Measurements from ENCODE around the gene NALCN.

Gene NALCN

DNA sequence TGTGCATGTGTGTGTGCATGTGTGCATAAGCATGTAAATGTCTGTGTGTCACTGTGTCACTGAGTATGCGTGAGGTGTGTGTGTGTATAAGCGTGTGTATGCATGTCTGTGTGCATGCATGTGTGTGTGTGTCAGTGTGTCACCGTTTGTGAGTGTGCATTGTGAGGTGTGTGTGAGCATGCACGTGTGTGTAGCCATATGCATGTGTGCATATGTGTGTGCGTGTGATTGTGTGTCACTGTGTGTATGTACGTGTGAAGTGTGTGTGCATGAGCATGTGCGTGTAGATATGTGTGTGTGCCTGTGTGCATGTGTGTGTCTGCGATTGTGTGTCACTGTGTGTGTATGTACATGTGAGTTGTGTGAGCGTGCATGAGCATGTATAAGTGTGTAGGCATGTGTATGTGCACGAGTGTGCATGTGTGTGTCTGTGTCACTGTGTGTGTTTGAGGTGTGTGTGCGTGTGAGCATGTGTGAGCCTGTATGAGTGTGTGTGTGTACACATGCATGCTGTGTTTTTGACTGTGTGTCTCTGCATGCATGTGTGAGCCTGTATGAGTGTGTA lies 144.5 kb downstream of the NALCN start:
- no peak for DNase-seq

DNA sequence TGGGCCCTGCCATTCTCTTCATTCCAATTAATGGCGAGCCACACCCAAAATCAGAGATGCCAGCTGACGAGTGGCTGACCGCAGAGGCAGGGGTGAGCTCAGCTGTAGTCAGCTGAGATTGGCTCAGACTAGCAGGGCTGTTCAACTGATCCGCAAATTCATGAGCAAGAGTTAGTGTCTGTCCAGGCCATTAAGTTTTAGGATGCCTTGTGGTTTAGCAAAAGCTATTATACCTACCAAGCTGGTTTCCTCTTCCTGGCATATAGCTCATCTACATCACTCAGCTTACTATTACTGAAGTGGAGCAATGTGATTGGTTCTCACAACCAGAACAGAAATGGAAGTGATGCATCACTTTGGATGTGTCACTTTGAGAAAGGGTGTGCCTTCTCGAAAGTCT lies 148.7 kb downstream of the NALCN start:
- no peak for DNase-seq

DNA sequence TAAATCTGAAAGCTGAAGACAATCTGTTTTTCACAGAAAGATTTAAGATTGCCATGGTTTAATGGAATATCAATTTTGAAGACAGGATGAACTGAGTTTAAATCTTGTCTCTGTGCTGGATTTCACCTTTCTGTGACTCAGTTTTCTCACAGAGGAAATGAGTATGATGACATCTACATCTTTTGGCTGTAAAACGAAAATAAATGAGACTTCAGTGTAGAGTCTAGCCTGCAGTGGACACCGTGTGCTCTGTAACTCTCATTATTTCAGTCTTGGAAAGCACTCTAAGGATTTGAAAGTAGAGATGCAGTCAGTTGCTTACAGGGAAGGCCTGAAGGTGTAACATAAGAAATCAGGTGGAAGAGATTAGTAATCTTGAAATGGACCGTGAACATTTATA lies 150.4 kb downstream of the NALCN start:
- DNase-seq: no peak

DNA sequence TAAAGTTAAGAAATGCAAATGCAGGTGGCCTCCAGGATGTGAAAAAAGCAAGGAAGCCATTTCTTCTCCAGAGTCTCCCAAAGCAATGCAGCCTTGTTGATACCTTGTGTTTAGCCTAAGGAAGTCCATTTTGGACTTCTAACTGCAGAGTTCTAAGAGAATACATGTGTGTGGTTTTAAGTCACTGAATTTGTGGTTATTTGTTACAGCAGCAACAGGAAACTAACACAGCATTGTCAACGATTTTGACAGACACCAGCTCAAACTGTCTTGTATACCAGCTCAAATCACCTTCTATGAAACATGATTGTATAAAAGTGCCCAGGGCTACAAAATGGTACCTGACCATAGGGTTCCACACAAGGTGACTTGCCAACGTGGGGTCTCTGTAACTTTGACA lies 151.4 kb downstream of the NALCN start:
- no peak for DNase-seq

DNA sequence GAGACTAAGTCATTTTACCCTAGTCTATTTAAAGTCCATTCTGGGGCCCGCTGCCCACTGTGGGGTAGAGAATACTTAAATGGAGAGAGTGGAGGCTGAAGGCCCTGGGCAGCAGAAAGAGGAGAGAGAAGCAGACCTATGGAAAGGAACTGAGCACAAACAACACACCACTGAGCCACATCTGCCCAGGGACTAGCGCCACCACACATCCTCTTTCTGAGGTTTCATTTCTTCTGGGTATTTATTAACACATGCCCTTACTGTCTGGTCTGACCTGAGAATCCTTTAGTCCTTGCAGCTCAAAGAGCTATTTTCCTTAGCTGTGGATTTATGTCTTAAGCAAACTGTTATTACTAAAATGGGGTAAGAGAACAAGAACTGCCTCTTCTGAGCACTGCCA lies 154.0 kb downstream of the NALCN start:
- no peak for DNase-seq

DNA sequence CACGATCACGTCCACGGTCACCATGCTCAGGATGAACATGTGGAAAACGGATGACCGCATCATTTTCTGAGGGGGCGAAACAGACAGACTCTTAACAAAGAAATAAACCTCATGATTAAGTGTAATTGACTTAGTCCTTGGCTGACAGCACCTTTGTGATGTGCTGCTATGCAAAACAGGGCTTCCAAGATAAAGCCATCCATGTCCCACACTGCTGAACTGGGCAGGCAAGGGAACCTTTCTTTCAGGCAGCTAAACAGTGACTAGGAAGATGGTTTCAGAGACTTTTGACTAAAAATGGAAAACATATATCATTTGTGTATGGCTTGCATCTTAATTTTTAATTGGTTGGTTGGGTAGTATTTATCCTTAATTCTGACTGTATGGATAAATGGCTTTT lies 157.8 kb downstream of the NALCN start:
- DNase-seq: no peak

DNA sequence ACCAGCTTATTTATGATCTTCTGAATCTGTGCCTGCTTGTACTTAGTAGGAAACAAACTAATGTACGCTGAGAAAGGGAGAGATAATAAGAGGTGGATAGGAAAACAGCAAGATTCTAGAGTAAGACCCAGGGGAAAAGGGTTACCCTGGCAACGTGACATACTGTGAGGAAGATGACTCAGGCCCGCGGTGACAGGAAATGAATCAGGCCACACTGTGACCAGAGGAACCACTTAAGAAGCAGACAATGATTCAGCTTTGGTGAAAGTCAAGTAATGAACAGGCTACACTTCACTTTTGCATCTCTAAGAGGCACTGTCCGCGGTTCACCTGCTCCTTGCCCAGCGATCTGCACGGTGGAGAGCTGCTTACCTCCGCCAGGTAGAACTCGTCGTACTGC lies 158.2 kb downstream of the NALCN start:
- peak; percentile 59 for DNase-seq

DNA sequence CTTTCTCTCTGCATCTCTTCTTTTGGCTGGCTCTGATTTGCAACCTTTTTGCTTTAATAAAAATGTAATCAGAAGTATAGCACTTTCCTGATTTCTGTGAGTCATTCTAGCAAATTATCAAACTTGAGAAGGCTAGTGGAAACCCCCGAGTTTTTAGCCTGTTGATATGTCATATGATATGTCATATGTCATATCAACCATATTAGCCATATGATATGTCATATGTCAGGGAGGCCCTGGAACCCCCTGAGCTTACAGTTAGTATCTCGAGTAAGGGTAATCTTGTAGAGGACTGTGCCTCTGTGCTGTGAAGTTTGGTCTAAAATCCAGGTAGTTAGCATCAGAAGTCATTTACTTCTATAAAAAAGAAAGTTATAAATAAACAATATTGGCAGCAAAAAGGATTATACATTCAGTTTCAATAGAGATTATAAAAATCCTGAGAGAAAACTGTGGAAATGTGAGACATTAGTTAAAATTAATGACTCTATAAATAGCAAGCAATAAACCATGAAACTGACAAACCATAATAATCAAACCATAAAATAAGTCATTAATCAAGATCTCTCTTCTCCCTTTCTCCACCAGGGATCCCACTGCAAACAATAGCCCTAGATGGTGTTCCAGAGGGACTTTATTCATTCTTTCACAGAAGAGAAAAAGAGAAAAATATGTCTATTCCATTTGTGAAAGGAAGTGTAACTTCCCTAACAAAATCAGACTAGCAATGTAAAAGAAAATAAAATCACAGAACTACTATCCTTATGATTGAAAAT lies 167.4 kb downstream of the NALCN start:
- no peak for DNase-seq

DNA sequence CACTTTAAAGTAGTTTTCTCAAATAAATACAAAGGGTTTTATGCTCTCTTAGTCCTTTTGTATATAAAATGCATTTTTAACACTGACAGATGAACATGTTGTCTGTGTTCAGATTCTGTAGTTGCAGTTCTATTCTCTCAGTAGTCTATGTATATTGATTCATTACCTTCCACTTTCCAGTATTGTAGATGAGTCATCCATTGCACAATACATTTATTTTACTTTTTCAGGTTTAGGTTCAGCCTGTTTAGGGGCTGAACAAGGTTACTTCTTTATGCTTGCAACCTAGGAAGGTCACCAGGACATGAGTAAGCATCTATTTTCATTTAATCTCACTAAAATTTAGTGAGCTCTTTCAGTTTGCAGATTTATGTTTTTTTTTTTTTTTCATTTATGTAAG lies 173.6 kb downstream of the NALCN start:
- DNase-seq: no peak

DNA sequence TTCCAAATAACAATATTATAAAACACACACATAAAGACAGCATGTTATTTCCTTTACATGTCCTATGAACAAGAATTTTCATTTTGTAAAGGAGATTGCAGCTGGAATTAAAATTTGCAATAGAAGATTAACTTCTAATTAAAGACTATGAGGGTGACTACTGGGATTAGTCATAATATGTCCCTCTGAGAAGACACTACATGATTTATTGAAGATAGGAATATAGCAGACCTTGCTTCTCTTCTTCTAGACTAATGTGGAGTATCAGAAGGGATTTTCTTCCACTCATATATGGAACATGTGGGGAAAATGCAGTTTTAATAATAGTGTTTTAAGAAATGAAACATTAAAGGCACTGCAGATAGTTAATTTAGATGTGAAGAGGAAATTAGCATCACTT lies 177.8 kb downstream of the NALCN start:
- no peak for DNase-seq

DNA sequence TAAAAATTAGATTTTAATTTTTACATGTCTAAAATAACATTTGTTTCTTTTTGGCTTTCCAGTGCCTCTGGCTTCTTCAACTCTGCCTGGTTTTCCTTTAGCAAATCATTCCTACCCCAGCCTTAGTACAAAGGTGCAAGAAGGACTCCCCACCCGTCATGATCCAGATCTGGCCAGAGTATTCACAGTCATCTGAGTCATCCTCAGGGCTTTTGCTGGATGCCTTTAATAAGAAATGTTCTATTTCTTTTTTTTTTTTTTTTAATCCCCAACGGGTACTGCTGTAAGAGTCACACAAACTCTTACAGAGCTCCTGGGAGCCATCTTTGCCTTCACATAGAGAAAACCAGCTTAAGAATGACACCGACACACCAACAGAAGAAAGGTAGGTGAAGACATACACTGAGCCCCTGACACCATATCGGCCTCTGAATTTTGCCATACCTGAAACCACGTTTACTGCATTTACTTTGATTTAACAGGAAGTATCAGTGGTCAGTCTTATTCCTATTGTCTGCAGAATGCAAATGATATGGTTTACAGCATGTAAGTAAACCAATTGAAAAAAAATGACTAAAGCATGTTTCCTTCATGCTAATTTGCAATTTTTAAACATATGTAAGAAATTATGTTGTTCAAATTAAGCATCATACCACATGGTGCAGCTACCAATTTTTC lies 184.4 kb downstream of the NALCN start:
- no peak for DNase-seq

DNA sequence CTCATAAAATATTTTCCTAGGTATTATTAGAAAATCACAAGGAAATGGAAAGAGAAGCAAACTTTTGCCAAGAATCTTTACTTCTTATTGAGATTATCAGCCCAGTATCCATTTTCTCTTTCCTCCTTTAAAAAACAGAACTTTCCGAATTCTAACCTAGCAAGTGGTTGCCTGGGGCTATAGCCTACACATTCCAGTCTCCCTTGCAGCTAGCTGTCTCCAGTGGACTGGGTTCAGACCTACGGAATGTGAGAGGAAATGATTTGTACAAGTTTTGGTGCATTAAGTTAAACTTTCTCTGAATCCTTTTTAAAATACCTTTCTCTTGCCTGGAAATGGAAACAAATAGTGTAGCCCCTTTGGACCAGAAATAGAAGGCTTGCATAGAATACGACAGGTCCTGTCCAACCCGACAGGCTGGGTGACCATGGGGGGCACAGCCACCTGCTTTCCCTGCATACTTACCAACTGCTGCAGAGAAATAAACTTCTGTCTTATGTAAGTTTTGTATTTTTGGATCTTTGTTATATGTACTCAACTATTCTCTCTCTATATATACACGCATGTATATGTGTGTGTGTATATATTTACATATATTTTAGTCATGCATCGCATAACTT lies 185.9 kb downstream of the NALCN start:
- DNase-seq: no peak

DNA sequence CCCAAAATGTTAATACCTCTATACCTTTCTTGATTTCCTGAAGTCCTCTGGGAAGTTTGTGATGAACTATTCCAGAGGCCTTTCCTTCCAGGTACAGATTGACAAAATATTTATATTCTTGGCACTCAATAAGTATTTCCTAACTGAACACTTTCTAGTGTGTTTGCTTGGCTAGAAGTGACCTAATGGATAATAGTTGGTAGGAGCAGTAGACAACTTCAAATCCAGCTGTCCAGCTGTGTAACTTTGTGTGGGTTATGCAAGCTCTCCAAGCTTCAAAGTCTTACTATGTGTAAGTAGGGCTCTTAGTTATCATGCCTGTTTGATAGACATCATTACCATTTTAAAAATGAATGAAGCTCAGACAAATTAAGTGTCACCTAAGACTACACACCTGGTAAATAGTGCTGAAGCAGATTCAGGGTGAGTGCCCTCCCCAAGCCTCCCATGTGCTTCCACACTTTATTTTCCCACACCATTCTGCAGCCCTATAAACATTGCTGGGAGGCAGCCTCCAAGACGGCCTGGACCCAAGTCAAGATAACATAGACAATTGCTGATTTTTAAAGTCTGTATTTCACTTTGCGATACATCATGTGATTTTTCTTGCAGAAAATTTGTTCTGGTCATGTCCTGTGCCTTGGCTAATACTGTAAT lies 196.6 kb downstream of the NALCN start:
- no peak for DNase-seq

DNA sequence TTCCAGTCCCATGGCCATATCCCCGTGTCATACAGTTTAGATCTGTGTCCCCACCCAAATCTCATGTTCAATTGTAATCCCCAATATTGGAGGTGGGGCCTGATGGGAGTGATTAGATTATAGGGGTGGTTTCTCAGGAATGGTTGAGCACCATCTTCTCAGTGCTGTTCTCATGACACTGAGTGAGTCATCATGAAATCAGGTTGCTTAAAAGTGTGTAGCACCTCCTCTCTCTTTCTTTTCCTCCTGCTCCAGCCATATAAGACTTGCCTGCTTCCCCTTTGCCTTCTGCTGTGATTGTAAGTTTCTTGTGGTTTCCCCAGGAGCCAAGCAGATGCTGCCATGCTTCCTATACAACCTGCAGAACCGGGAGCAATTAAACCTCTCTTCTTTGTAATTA lies 197.8 kb downstream of the NALCN start:
- DNase-seq: no peak

DNA sequence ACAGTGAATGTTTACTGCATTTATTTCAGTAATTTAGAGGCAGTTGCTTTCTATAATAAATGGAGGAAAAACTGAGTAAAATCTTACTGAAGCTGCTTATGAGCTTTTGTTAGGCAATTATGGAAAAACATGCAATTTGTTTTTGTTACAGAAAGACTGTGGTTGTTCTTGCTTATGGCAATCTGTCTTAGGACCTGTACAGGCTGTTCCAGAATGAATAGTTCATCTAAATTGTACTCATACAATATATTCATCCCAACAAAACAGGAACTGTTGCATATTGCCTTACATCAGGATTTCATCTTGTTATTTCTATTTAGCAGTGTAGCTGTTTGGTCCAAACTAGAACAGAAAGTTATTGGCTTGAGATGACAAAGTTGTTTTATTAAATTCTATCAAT lies 199.2 kb downstream of the NALCN start:
- DNase-seq: no peak

DNA sequence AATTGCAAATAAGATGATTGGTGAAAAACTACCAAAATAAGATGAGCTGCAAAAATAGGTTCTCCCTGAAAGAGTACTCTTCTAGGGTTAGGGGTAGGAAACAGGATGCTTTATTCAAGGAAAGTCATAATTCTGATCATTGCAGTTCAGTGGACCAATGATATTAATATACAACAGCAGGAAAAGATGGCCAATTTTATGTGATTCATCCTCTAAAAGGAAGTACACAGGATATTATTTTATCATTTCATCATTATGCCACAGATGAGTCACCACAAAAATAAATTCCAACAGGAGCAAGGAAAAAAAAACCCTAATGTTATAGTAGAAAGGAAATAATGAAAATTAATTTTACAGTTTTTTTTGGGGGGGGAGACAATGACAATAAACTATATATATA lies 205.0 kb downstream of the NALCN start:
- no peak for DNase-seq

DNA sequence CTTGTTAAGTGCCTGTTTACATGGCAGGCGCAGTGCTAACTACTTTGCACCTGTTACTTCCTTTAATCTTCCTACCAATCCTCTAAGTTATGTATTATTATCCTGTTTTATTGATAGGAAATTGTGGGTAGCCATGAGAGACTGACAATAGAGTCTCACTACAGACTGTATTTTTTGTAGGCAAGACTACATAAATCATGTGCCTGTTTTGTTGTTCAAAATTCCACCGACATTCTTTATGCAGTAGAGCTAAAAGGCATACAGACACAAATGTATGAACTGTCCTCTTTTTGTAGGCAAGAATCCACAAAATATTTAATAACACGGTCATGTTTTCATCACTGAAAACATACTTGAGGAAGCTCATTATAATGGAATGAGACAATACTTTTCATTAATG lies 205.5 kb downstream of the NALCN start:
- no peak for DNase-seq

DNA sequence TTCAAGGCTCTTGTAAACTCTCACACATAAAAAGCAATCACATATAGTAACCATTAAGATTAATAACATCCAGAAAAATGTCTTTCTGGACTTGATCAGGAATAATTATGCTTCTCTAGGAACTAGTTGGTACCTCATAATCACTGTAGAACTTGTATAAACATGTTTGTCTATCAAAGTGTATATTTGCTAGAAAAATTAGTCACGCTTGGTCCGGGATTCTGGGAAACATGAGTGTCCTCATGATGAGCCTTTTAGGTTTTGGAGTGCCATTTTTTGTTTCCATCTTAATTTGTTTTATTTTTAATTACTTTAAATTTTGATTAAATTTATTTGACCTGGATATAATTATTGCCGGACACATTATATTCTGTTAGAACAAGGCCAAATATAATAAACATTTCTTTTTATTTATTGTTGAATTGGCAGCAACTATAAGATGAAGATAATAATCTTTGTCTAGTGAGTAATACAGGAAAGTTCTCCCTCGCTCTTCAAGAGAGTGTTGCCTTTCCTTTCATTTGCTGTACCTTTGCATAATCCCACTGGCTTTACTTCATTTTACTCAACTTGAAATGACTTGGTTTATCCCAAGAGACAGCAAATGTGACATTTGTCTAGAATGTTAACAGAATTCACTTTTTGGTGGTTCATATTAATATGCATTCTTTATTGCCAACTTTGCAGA lies 207.0 kb downstream of the NALCN start:
- no peak for DNase-seq

DNA sequence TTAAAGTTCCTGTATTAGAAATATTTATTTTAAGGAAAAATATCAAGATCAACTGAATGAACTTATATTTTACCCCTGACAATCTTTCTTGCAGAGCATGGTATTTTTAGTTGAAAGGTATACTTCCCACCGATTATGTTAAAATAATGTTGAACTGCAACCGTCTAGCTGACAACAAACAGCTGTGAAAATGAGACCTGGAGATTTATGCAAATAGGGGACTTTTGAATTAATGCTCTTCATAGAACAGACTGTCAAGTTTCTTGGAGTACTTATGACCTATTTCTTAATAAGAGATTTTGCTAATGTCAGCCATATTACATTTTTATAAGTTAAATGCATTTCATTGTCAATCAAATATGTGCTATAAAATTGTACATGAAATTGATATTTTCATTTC lies 210.9 kb downstream of the NALCN start:
- no peak for DNase-seq

DNA sequence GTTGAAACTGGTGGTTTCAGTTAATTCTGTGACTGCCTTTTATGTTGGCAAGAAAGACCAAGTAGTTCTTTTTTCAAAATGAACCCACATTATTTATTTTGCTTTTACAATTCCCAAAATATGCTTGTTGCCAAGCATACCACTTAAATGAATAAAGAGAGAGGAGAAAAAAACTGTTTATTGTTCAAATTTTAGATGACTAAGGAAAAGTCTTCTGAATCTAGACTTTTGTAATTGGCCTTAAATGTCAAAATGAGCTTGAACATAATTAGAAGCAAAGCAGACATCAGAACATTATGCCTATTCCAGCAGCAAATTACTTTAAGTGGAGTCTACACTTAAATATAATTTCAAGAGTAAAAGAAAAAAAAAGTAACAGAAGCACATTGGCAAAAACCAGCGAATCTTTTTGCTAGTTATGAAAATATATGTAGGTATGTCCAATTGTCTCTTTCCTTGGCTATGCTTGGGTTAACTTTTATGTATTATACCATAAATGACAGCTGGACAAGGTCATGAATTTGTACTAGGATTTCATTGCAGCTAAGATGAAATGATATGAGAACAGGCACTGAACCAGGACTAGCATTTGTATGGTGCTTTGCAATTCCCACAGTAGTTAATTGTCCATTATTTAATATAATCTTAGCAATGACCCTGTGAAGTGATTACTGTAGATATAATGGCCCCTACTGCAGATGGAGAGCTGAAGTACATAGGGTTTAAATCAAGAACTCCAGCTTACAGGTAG lies 211.9 kb downstream of the NALCN start:
- DNase-seq: no peak

DNA sequence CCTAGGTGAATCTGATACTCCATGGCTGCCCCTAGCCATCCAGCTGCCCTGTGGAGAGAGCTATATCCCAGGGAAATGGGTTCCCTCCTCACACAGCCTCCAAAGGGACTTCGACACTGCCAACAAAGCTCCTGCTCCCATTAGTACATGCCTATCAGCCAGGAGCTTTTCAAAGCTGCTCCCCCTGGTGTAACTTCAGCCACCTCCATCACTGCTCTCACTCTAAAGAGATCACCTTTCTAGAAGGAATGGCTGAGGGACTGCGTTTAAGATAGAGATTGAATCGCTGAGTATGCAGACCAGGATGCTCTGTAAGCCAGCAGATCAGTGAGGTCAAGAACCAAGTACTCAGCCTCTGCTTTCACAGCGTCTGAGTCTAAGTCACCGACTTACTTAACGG lies 213.7 kb downstream of the NALCN start:
- DNase-seq: no peak

DNA sequence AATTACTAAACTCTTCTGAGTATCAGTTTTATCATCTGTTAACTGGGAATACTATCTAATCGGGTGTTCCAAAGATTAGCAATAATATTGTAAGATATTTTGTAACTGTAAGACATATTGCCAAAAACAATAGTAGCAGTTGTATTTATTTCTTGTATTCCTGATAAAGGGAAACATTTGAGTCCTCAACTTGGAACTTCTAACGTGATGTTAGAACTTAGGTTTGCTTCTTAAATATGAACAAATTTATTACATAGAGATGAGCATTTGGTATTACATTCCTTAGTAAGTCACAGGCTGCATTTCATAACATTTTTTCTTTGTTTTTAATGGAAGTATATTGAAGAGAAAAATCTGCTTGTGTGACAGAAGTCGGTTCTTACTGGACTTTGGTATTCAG lies 225.3 kb downstream of the NALCN start:
- no peak for DNase-seq

All from activated CD8-positive, alpha-beta memory T cell treated with anti-CD3 and anti-CD28 coated beads for 24 hours (primary cell).